Esophagus (tissue), 2 donors: Measurements from ENCODE around the gene TMEM79. TPM values are rescaled to one million over a fixed set of nuclear protein-coding genes. Genes with fewer than 3 reads are reported as not detected.
A peak's percentile ranks its signal among the peaks of the same experiment; 100 is the strongest.

Experiments used
- H3K27ac ChIP-seq, 2 donors: one replicate each; pipeline ENCODE4 v1.5.1; 2013; ENCODE audit warnings: low read depth in 2 of 2, mild to moderate bottlenecking in 2 of 2, inconsistent platforms in 1 of 2, low read length in 1 of 2, moderate library complexity in 1 of 2
- H3K27me3 ChIP-seq, 2 donors: one replicate each; pipeline ENCODE4 v1.6.1; 2013; ENCODE audit warnings: low read length in 2 of 2, control low read depth in 1 of 2, mild to moderate bottlenecking in 1 of 2; ENCODE audit not compliant: insufficient read depth in 2 of 2, control insufficient read depth in 1 of 2
- H3K36me3 ChIP-seq, 2 donors: one replicate each; pipeline ENCODE4 v1.6.1; 2013; ENCODE audit warnings: low read length in 1 of 2; ENCODE audit not compliant: control insufficient read depth in 2 of 2, insufficient read depth in 2 of 2
- H3K4me1 ChIP-seq, 2 donors: one replicate each; pipeline ENCODE4 v1.6.1; 2013; ENCODE audit warnings: low read length in 1 of 2; ENCODE audit not compliant: control insufficient read depth in 2 of 2, insufficient read depth in 2 of 2
- H3K4me3 ChIP-seq, 2 donors: one replicate each; pipeline ENCODE4 v1.5.1; 2013; ENCODE audit warnings: low read length in 2 of 2, mild to moderate bottlenecking in 2 of 2, low read depth in 1 of 2, moderate library complexity in 1 of 2
- H3K9me3 ChIP-seq, 2 donors: one replicate each; pipeline ENCODE4 v1.6.1; 2013; ENCODE audit warnings: mild to moderate bottlenecking in 2 of 2, low read depth in 1 of 2, low read length in 1 of 2, moderate library complexity in 1 of 2; ENCODE audit not compliant: control insufficient read depth in 2 of 2, insufficient read depth in 1 of 2
- WGBS, 2 donors: extraction: QIAGEN DNeasy Blood & Tissue Kit; methylation state at CpG; one replicate each; pipeline ENCODE4 v1.1.7; 2013; 5-methylcytosine and 5-hydroxymethylcytosine counted together
- polyA plus RNA-seq, 2 donors: library from polyadenylated mRNA; stranded (reverse); fragments of 200-250 nt; gene quantifications; one replicate each; pipeline ENCODE4 v1.2.3, GENCODE V29; 2013
- donor health status: healthy with polysubstance abuse.
- donor health status: Bipolar disorder and iron deficiency.

Gene TMEM79
- polyA plus RNA-seq, 2 donors, result 83.8 to 139 TPM

GRCh38 chr1:156293098-156293434 is 8.9 kb downstream of the TMEM79 start:
- peaks cover 5 to 28% of the 10 kb centered on the region in 2 donors for H3K4me1 ChIP-seq
- H3K9me3 ChIP-seq, result no peaks in the 10 kb centered on the region
- peak overlapping the region in 1 of 2 donors; percentile 89 for H3K27ac ChIP-seq
- H3K27me3 ChIP-seq, result no peaks in the 10 kb centered on the region
- no peak overlapping the region for H3K4me3 ChIP-seq
- peaks cover 0 to 10% of the 10 kb centered on the region in 2 donors for H3K36me3 ChIP-seq
- WGBS, 2 donors, result 79 to 83% methylated on average over 8 of the region's 8 CpGs

- Histone ChIP-seq H3K9me3 (no peaks in the 10 kb centered on the region), H3K27ac (no peak overlapping the region), H3K36me3 (peaks cover 0 to 8% of the 10 kb centered on the region in 2 donors), H3K27me3 (no peaks in the 10 kb centered on the region), H3K4me3 (no peak overlapping the region), H3K4me1 (peaks cover 5 to 28% of the 10 kb centered on the region in 2 donors)
- WGBS, 2 donors, result 88 to 90% methylated on average over 9 of the region's 9 CpGs
Measured at GRCh38 chr1:156293895-156294294, 9.8 kb downstream of the TMEM79 start.

GRCh38 chr1:156295391-156295947 is 11.3 kb downstream of the TMEM79 start, which contains the start of gene GLMP:
GLMP (minus strand) TSS chr1:156295679; CDS start chr1:156295645, 34 bp downstream.
- Histone ChIP-seq H3K4me1 (peaks cover 5 to 28% of the 10 kb centered on the region in 2 donors), H3K9me3 (no peaks in the 10 kb centered on the region), H3K27ac (peak within 1 kb of the TSS; percentile 40 to 76), H3K27me3 (no peaks in the 10 kb centered on the region), H3K36me3 (peaks cover 0 to 7% of the 10 kb centered on the region in 2 donors), H3K4me3 (peak within 1 kb of the TSS; percentile 69 to 92)
- 0% methylated on average over 17 of the region's 17 CpGs for WGBS, 2 donors

- H3K27me3 ChIP-seq, result no peaks in the 10 kb centered on the region
- peaks cover 0 to 1% of the 10 kb centered on the region in 2 donors for H3K36me3 ChIP-seq
- peaks cover 5 to 10% of the 10 kb centered on the region in 2 donors for H3K4me1 ChIP-seq
- no peaks in the 10 kb centered on the region for H3K9me3 ChIP-seq
- no peak within 1 kb of the TSS for H3K4me3 ChIP-seq
- WGBS, 2 donors, result 89% methylated on average over 19 of the region's 19 CpGs
- H3K27ac ChIP-seq, result no peak within 1 kb of the TSS
Measured at GRCh38 chr1:156298852-156299357, 14.8 kb downstream of the TMEM79 start, which contains the start of gene VHLL. VHLL (minus strand) TSS chr1:156299307; CDS start chr1:156299189, 118 bp downstream.

- no peaks in the 10 kb centered on the region for H3K9me3 ChIP-seq
- peaks cover 0 to 6% of the 10 kb centered on the region in 2 donors for H3K36me3 ChIP-seq
- no peaks in the 10 kb centered on the region for H3K27me3 ChIP-seq
- H3K4me3 ChIP-seq, result no peak overlapping the region
- 86% methylated on average over 4 of the region's 4 CpGs for WGBS, 2 donors
- H3K4me1 ChIP-seq, result peaks cover 0 to 3% of the 10 kb centered on the region in 2 donors
- H3K27ac ChIP-seq, result no peak overlapping the region
Measured at GRCh38 chr1:156303241-156303640, 19.1 kb downstream of the TMEM79 start.

- no peak overlapping the region for H3K4me3 ChIP-seq
- 73 to 74% methylated on average over 2 of the region's 2 CpGs for WGBS, 2 donors
- H3K27me3 ChIP-seq, result no peaks in the 10 kb centered on the region
- peaks cover 10 to 11% of the 10 kb centered on the region in 2 donors for H3K36me3 ChIP-seq
- H3K27ac ChIP-seq, result no peak overlapping the region
- no peaks in the 10 kb centered on the region for H3K9me3 ChIP-seq
- peaks cover 0 to 3% of the 10 kb centered on the region in 2 donors for H3K4me1 ChIP-seq
Measured at GRCh38 chr1:156305215-156305614, 21.1 kb downstream of the TMEM79 start.

- no peaks in the 10 kb centered on the region for H3K9me3 ChIP-seq
- H3K36me3 ChIP-seq, result peaks cover 14 to 21% of the 10 kb centered on the region in 2 donors
- H3K4me3 ChIP-seq, result no peak overlapping the region
- H3K27ac ChIP-seq, result no peak overlapping the region
- H3K4me1 ChIP-seq, result peaks cover 0 to 3% of the 10 kb centered on the region in 2 donors
- H3K27me3 ChIP-seq, result no peaks in the 10 kb centered on the region
Measured at GRCh38 chr1:156308078-156308477, 24.0 kb downstream of the TMEM79 start.

GRCh38 chr1:156310962-156311361 is 26.8 kb downstream of the TMEM79 start:
- Histone ChIP-seq H3K36me3 (peaks cover 16 to 25% of the 10 kb centered on the region in 2 donors), H3K4me3 (no peak overlapping the region), H3K4me1 (peaks cover 0 to 3% of the 10 kb centered on the region in 2 donors), H3K27me3 (no peaks in the 10 kb centered on the region), H3K27ac (no peak overlapping the region), H3K9me3 (no peaks in the 10 kb centered on the region)
- 63 to 72% methylated on average over 6 of the region's 6 CpGs for WGBS, 2 donors

GRCh38 chr1:156316909-156317308 is 32.8 kb downstream of the TMEM79 start:
- H3K27ac ChIP-seq, result no peak overlapping the region

GRCh38 chr1:156319664-156320063 is 35.5 kb downstream of the TMEM79 start:
- 72 to 83% methylated on average over 1 of the region's 1 CpG for WGBS, 2 donors
- H3K9me3 ChIP-seq, result no peaks in the 10 kb centered on the region
- peaks cover 21 to 39% of the 10 kb centered on the region in 2 donors for H3K36me3 ChIP-seq
- H3K4me1 ChIP-seq, result no peaks in the 10 kb centered on the region
- H3K27me3 ChIP-seq, result no peaks in the 10 kb centered on the region
- no peak overlapping the region for H3K27ac ChIP-seq
- H3K4me3 ChIP-seq, result no peak overlapping the region

More at GRCh38 chr1:156316909-156317308, 32.8 kb downstream of the TMEM79 start:
- peaks cover 20 to 32% of the 10 kb centered on the region in 2 donors for H3K36me3 ChIP-seq
- no peaks in the 10 kb centered on the region for H3K27me3 ChIP-seq
- no peak overlapping the region for H3K4me3 ChIP-seq
- H3K4me1 ChIP-seq, result no peaks in the 10 kb centered on the region
- WGBS, 2 donors, result 87 to 92% methylated on average over 7 of the region's 7 CpGs
- no peaks in the 10 kb centered on the region for H3K9me3 ChIP-seq
